ENCODE measurements around the gene WASF2.

DNA sequence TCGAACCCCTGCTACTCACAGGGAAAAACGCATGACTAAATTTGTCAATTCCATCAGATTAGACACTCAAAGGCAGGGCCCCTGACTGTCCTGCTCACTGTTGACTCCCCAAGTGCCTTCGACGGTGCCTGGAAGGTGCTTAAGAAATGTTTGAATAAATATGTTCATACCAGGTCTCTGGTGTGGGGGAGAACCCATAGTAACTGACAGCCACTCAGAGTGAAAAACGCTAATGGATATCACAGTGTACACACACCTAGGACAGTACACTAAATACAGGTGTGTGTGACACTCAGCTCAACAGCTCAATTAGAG lies 39.7 kb upstream of the WASF2 start:
- TF ChIP-seq, protein P1, sequence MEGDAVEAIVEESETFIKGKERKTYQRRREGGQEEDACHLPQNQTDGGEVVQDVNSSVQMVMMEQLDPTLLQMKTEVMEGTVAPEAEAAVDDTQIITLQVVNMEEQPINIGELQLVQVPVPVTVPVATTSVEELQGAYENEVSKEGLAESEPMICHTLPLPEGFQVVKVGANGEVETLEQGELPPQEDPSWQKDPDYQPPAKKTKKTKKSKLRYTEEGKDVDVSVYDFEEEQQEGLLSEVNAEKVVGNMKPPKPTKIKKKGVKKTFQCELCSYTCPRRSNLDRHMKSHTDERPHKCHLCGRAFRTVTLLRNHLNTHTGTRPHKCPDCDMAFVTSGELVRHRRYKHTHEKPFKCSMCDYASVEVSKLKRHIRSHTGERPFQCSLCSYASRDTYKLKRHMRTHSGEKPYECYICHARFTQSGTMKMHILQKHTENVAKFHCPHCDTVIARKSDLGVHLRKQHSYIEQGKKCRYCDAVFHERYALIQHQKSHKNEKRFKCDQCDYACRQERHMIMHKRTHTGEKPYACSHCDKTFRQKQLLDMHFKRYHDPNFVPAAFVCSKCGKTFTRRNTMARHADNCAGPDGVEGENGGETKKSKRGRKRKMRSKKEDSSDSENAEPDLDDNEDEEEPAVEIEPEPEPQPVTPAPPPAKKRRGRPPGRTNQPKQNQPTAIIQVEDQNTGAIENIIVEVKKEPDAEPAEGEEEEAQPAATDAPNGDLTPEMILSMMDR (IDR thresholded peaks at IDR 0.05) = no peak
- TF ChIP-seq POLR2A (IDR thresholded peaks at IDR 0.05) (no peak), POLR2AphosphoS5 (IDR thresholded peaks at IDR 0.05) (no peak), EP300 (IDR thresholded peaks at IDR 0.05) (no peak)
